Activated T-cell treated with anti-CD3 and anti-CD28 coated beads, Interleukin-2, amount 50 U/mL, for 4 hours (primary cell): ENCODE measurements around the gene VIM. TPM values are rescaled to one million over a fixed set of nuclear protein-coding genes. Genes with fewer than 3 reads are reported as not detected.

Experiments
- ATAC-seq, 2 donors: fragments of 200-7000 bp; cut with Tn5 transposase; one replicate each; pipeline ENCODE4 v1.10.0; 2021
- DNase-seq: peaks from one replicate; pipeline ENCODE4 v3.0.0-alpha.2; 2020
- H3K27me3 Mint-ChIP-seq: one replicate; pipeline ENCODE4 v1.8.0; 2021; ENCODE audit warnings: low read depth, mixed read lengths
- H3K36me3 Mint-ChIP-seq: one replicate; pipeline ENCODE4 v1.8.0; 2022; ENCODE audit warnings: mixed read lengths; ENCODE audit not compliant: insufficient read depth
- H3K4me1 Mint-ChIP-seq: one replicate; pipeline ENCODE4 v1.8.0; 2021; ENCODE audit warnings: low read depth, mixed read lengths
- H3K4me3 Mint-ChIP-seq: one replicate; pipeline ENCODE4 v1.8.0; 2021; ENCODE audit warnings: mild to moderate bottlenecking, moderate library complexity, mixed read lengths
- H3K9me3 Mint-ChIP-seq: one replicate; pipeline ENCODE4 v1.8.0; 2021; ENCODE audit warnings: mixed read lengths
- total RNA-seq, 3 donors: library from RNA; stranded (reverse); gene quantifications; one replicate each; pipeline ENCODE4 v1.2.1, GENCODE V29; 2021

VIM gene
- total RNA-seq, 3 donors from 2014 or later = 113 to 192 (median 123) TPM

DNA sequence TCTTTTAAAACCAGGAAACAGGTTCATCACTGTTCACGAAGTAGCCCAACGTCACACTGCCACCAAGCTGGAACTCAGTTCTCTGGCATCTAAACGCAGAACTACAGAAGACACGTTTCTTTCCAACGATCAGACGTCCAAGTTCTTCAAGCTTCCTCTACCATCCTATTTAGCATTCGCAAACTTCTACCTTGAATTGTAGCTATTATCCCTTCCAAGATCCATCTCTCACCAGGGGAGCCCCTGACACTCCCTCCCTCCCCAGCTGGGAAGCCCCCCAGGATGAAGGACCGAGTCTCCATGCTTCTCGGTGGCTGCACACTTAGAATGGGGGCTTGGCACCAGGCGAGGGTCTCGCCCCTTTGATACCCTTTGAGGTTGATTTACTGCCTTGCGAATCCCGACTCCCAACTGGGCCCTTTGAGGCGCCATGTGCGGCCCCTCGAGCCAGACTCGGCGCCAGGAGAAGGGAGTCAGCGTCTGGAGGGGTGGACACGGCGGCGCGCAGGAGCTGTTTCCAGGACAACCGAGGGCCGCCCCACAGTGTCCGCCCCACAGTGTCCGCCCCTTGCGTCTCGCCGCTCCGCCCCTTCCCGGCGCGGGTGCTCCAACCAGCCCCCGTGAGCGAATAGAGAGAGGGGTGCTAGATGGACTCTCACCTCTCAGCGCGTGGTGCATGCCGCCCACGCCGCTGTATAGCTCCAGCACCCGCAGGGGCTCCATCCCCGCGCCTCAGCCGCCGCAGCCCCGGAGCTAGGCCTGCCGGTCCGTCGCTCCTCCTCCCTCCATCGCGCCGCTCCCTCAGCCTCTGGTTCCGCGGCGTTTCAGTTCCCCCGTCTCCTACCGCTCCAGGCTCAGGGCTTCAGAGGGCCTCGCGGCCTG is 26.9 kb upstream of the VIM start, which contains the start of gene TRDMT1:
Gene TRDMT1, minus strand, starts transcription at position 761 of the 882 bp plus-strand sequence. Its CDS starts 38 bp downstream, at position 723.
- Mint-ChIP-seq H3K36me3 (peaks cover 1% of the 10 kb centered on the region), H3K4me1 (peaks cover 49% of the 10 kb centered on the region), H3K4me3 (peak within 1 kb of the TSS; percentile 95), H3K9me3 (no peaks in the 10 kb centered on the region), H3K27me3 (no peaks in the 10 kb centered on the region)
- DNase-seq = peak; percentile 73
- ATAC-seq = peak; percentile 94 to 96

DNA sequence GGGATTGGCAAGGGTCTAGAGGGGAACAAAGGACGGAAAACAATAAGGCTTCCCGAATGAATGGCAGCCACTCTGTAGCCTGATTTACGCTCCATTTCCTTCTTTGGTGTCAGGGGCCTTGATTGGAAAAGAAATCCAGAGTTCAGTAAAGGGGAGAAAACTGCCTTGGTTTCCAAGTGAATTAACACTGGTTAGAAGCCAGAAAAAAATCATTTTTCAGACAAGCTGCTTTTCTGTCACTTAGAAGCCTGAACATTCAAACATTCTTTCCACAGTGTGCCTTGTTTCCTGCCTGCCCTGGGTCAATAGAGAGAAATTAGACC is 26.3 kb upstream of the VIM start:
- Mint-ChIP-seq H3K4me3 (peak overlapping the region; percentile 95), H3K27me3 (no peaks in the 10 kb centered on the region), H3K36me3 (peaks cover 1% of the 10 kb centered on the region), H3K9me3 (no peaks in the 10 kb centered on the region), H3K4me1 (peaks cover 55% of the 10 kb centered on the region)
- ATAC-seq (no peak), DNase-seq (no peak)

DNA sequence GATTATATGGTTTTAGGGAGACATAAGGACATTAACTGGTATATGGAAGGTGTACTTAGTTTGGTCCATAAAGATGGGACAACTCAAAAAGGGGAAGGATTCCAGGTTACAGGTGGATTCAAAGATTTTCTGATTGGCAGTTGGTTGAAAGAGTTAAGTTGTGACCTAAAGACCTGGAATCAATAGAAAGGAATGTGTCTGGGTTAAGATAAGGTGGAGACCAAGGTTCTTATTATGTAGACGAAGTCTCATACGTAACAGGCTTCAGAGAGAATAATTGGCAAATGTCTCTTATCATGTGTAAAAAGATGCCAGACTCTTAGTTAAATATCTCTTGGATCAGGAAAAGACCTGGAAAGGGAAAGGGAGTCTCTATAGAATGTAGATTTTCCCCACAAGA is 25.5 kb upstream of the VIM start:
- Mint-ChIP-seq H3K4me3 (no peak overlapping the region), H3K27me3 (no peaks in the 10 kb centered on the region), H3K36me3 (no peaks in the 10 kb centered on the region), H3K4me1 (peaks cover 61% of the 10 kb centered on the region), H3K9me3 (no peaks in the 10 kb centered on the region)
- no peak for ATAC-seq
- no peak for DNase-seq

DNA sequence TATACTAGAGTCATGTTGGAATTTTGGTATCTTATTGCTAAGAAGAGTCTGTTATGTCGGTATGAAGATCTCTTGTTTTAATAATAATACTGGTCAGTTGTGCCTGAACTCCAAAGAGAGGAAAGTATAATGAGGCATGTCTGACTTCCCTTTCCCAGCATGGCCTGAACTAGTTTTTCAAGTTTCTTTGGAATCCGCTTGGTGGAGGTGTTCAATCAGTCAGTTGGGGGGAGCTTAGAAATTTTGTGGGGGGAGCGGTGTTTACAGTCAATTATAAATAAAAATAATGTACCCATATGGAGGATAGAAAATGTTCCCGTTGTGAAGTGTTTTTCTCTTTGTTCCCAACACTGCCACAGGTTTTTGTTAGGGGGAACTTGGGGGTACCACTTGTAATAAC is 25.0 kb upstream of the VIM start:
- Mint-ChIP-seq H3K9me3 (no peaks in the 10 kb centered on the region), H3K27me3 (no peaks in the 10 kb centered on the region), H3K4me1 (peaks cover 62% of the 10 kb centered on the region), H3K36me3 (no peaks in the 10 kb centered on the region), H3K4me3 (no peak overlapping the region)
- DNase-seq = no peak
- ATAC-seq = no peak

DNA sequence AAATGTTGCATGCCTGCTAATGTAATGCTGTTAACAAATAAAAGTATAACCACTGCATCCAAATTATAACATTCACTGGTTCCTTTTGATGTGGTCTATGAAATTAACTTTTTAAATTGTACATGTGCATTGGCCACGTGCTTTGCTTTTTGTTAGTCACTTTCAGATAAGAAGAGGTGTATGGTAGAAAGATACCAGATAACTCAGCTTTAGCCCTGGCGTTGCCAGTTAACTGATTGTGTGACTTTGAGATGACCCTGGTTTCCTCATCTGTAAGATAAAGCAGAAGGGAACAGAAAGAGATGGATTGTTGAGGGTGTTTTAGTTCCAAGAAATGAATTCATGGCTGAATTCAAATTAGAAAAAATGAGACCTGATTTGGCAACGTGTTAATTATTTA is 24.6 kb upstream of the VIM start:
- Mint-ChIP-seq H3K9me3 (no peaks in the 10 kb centered on the region), H3K36me3 (no peaks in the 10 kb centered on the region), H3K27me3 (no peaks in the 10 kb centered on the region), H3K4me1 (peaks cover 61% of the 10 kb centered on the region), H3K4me3 (no peak overlapping the region)
- DNase-seq (no peak), ATAC-seq (no peak)

DNA sequence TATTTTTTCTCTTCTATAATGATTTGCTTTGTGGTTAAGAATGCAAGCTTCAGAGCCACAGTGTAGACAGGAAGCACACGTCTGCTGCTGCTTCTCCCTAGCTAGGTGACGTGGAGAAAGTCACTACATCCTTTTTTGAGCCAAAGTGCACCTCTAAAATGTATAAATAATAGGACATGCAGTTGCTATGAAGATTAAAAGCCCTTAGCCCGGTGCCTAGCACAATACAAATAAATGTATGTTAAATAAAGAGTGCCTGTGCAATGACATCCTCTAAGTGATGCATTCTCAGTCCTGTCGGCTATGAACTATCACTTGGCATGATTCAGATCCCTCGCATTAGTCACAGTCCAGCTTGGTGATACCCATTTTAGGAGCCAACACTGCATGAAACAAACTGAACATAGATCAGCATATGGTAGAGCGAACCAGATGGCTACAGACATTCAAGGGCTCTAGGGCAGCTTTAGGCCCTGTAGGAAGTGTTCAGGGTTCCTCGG is 21.8 kb upstream of the VIM start:
- Mint-ChIP-seq H3K4me1 (peaks cover 45% of the 10 kb centered on the region), H3K4me3 (peak overlapping the region; percentile 37), H3K36me3 (no peaks in the 10 kb centered on the region), H3K27me3 (no peaks in the 10 kb centered on the region), H3K9me3 (no peaks in the 10 kb centered on the region)
- DNase-seq (peak; percentile 33), ATAC-seq (peak; percentile 83 to 87)

DNA sequence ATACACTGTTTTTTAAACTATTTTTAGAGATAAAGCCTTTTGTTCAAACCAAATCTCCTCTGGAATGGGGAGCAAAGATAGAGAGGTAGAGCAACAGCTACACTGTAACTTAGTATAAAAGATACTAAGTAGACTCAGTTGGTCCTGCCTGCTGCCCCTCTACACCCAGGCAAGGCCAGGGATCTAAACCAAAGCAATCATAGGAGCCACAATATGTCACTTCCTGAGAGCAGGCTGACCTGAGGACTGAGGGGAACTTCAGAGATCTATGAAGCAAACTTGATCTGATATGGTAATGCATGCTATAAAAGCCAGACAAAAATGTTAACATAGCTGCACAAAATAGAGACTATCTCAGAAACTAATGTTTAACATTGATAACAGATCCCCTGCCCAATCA is 19.6 kb upstream of the VIM start:
- H3K36me3 Mint-ChIP-seq = peaks cover 5% of the 10 kb centered on the region
- H3K4me1 Mint-ChIP-seq = peaks cover 38% of the 10 kb centered on the region
- ATAC-seq = no peak
- no peak for DNase-seq
- H3K9me3 Mint-ChIP-seq = no peaks in the 10 kb centered on the region
- H3K4me3 Mint-ChIP-seq = no peak overlapping the region
- no peaks in the 10 kb centered on the region for H3K27me3 Mint-ChIP-seq

DNA sequence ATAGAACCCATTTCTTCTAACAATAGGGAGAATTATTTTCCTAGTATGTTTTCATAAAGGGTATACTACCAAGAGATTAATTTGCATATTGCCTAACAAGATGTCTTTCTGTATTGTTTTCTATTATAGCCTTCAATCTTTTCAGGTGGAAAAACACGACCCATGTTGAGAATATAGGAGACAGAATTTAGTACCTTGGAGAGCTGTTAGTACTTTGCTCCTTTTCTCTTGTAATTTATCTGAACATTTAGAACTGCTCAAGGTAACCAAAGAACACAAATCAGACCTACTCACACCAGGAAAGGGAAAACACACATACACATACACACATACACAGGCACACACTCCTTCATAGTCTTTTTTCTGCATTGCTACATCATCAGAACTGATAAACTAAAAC is 18.7 kb upstream of the VIM start:
- DNase-seq = no peak
- Mint-ChIP-seq H3K4me1 (peaks cover 36% of the 10 kb centered on the region), H3K27me3 (no peaks in the 10 kb centered on the region), H3K36me3 (peaks cover 6% of the 10 kb centered on the region), H3K9me3 (no peaks in the 10 kb centered on the region), H3K4me3 (no peak overlapping the region)
- ATAC-seq = no peak

DNA sequence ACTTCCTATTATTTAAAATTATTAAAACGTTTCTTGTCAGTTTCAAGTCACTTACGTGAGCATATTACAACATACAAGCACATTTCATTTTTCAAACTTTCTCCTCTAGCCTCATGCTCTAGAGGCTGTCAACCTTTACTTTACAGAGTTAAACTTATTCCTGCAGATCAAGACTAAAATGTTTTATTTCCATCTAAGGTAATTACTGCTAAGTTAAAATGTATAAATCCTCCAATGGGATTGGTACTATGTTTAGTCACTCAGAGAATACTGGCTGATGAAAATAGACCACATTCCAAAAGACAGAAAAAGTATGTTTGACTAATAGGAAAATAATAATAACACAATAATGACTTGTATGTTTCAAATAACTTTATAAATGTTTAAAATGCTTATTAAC is 18.2 kb upstream of the VIM start:
- H3K27me3 Mint-ChIP-seq = no peaks in the 10 kb centered on the region
- H3K9me3 Mint-ChIP-seq = no peaks in the 10 kb centered on the region
- H3K36me3 Mint-ChIP-seq = peaks cover 6% of the 10 kb centered on the region
- H3K4me3 Mint-ChIP-seq = no peak overlapping the region
- DNase-seq (no peak), ATAC-seq (no peak)
- peaks cover 35% of the 10 kb centered on the region for H3K4me1 Mint-ChIP-seq

DNA sequence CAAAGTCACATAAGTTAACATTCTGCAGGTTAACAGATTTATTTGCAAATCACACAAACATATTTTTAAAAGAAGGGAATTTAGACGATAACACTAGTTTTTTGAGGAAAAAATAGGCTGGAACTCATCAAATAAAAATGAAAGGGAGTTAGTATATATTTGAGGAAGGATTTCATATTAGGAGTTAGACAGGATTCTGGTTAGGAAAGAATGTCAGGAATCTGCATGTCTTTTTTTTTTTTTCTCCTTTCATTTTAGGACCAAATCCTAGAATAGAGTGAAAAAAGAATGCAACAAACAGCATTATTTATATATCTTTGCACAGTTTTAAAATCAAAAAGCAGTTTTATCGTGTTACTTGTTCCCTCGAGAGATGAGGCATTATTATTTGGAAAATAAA is 17.7 kb upstream of the VIM start:
- Mint-ChIP-seq H3K36me3 (peaks cover 6% of the 10 kb centered on the region), H3K4me1 (peaks cover 33% of the 10 kb centered on the region), H3K27me3 (no peaks in the 10 kb centered on the region), H3K9me3 (no peaks in the 10 kb centered on the region), H3K4me3 (no peak overlapping the region)
- no peak for ATAC-seq
- no peak for DNase-seq

DNA sequence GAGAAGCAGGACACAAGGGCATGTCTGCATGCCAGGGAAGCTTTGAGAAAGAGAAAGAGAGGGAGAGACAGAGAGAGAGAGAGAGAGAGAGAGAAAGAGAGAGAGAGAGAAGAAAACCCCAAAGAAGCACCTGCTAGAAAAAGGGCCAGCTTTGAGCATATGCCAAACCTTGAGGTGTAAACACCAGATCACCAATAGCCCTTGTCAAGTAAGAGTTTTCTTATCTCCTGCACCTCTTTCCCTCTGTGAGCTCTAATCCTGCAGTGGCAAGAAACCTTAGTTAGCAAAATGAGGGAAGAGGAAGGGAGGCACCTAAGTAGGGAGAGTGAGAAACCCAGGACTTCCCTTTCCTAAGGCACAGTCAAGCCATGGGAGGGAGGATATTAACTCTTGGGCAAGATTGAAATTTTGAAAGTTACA is 15.2 kb upstream of the VIM start:
- Mint-ChIP-seq H3K9me3 (no peaks in the 10 kb centered on the region), H3K36me3 (peaks cover 8% of the 10 kb centered on the region)
- ATAC-seq = no peak

DNA sequence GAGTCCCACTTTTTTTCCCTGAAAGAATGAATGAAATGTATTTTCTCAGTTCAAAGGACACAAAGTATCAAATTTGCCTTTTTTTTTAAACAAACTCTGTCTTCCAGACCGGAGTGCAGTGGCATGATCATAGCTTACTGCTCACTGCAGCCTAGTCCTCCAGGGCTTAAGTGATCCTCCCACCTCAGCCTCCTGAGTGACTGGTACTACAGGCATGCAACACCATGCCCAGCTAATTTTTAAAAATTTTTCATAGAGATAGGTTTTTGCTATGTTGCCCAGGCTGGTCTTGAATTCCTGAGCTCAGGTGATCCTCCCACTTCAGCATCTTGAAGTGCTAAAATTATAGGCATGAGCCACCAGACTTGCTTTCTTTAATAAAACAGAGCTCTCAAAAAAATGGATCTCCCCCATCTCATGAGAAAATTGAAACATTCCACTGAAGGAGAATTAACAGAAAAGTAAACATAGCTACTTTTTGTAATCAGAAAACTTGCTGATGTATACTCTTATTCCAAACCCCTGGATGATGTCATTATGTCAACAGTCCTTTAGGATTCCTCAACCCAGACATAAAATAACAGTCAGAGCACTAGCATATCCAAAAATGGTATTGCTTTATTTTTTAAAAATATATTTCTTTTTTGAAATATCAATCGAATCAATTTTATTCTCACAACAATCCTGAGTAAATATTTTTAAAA is 14.2 kb upstream of the VIM start:
- H3K36me3 Mint-ChIP-seq = peaks cover 11% of the 10 kb centered on the region
- ATAC-seq = no peak
- no peaks in the 10 kb centered on the region for H3K27me3 Mint-ChIP-seq
- H3K4me1 Mint-ChIP-seq = peaks cover 38% of the 10 kb centered on the region
- no peak overlapping the region for H3K4me3 Mint-ChIP-seq
- no peaks in the 10 kb centered on the region for H3K9me3 Mint-ChIP-seq
- no peak for DNase-seq

More for the DNA sequence above, 15.2 kb upstream of the VIM start:
- H3K27me3 Mint-ChIP-seq = no peaks in the 10 kb centered on the region
- no peak for DNase-seq
- peaks cover 37% of the 10 kb centered on the region for H3K4me1 Mint-ChIP-seq
- no peak overlapping the region for H3K4me3 Mint-ChIP-seq

DNA sequence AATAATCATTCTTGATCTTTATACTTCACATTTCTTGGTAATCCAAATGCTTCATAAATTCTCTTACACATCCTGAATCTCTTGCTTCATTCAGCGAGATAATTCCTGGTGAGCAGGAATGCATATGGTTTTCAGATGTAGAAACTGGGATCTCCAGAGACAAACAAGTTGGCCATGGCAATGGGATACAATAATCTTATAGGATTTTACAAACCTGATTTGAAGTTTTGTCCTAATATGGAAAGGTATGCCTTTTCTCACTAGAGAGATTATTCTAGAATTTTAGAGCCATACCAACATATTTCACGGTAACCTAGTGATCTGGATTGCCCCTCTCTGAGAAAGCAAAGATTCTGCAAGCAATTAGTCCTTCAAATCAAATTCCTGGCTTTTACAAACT is 13.5 kb upstream of the VIM start:
- ATAC-seq (no peak), DNase-seq (no peak)
- Mint-ChIP-seq H3K9me3 (no peaks in the 10 kb centered on the region), H3K36me3 (peaks cover 11% of the 10 kb centered on the region), H3K27me3 (no peaks in the 10 kb centered on the region), H3K4me3 (no peak overlapping the region), H3K4me1 (peaks cover 37% of the 10 kb centered on the region)

DNA sequence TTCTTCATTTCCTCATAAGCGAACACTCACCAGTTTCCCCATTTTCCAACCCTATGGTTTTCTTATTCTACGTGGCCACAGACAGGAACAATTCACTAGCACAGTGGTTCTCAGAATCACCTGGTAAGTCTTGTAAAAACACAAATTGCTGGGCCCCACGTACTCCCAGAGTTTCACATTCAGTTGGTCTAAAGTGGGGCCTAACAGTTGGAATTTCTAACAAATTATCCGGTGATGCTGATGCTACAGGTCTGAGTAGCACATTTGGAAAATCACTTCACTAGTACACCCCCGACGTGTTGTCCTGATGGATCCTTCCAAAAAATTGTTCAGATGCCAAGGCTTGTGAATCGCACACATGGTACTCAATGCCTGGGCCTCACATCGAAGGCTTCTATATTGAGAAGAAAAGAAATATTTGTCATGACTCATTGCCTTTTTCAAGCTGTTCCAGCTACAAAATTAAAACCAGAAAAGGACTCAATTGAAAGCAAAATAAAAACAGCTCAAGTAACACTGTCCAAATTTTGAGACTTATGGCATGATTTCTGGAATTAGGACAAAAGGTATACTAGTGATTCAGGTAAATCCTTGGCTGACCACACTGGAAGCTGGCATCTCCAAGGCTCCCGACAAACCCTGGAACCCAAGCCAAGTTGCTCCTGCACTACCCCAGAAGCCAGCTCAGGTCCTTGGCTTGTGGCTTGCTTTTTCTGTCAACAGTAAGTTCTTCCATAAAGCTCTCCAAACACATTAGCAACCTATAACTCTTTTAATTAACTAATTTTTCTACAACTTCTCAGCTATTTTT is 12.9 kb upstream of the VIM start:
- H3K36me3 Mint-ChIP-seq = peaks cover 11% of the 10 kb centered on the region
- H3K9me3 Mint-ChIP-seq = no peaks in the 10 kb centered on the region
- no peak for DNase-seq
- no peak for ATAC-seq
- H3K4me1 Mint-ChIP-seq = peaks cover 37% of the 10 kb centered on the region
- no peak overlapping the region for H3K4me3 Mint-ChIP-seq
- H3K27me3 Mint-ChIP-seq = no peaks in the 10 kb centered on the region
